Ovary (tissue), 3 donors: ENCODE results near the gene ENPP3.

Experiments used
- CTCF ChIP-seq, 3 donors: fragments of 450-650 bp in 2 of 3; fragments of 200-600 bp in 1 of 3; IDR thresholded peaks; one replicate each; pipeline versions ENCODE4 v1.5.1 to v1.8.0; 2016 to 2022; ENCODE audit warnings: antibody characterized with exemption in 3 of 3, mild to moderate bottlenecking in 1 of 3
- EP300 ChIP-seq: sonication (generic); formaldehyde crosslinking; IDR thresholded peaks from one replicate; pipeline ENCODE4 v1.6.1; 2017; ENCODE audit warnings: antibody characterized with exemption
- donor health status: DM: no; HTN: no; CAD: no.

- TF ChIP-seq CTCF (IDR thresholded peaks at IDR 0.05) (no peak), EP300 (no peak)
These were observed 54.9 kb downstream of the ENPP3 start for GRCh38 chr6:131692031-131692430.
